GM10266 (cell line): ENCODE data around the gene TP63.
"Not testable (repeated sequence)": the region's sequence is repeated elsewhere in the genome, so short reads cannot be mapped to it uniquely, and the experiment has no call there.

Experiments
- DNase-seq: peaks from one replicate; pipeline ENCODE4 v3.0.0; 2012; ENCODE audit errors: extremely low spot score
- CTCF ChIP-seq: IDR thresholded peaks from 2 replicates; pipeline ENCODE4 v1.5.1; 2012; ENCODE audit warnings: mild to moderate bottlenecking, low read depth; ENCODE audit not compliant: control insufficient read depth, insufficient read depth; ENCODE audit errors: missing control alignments

TP63 gene

GRCh38 chr3:189748046-189748445 lies 116.9 kb downstream of the TP63 start:
- DNase-seq, result no peak

DNA sequence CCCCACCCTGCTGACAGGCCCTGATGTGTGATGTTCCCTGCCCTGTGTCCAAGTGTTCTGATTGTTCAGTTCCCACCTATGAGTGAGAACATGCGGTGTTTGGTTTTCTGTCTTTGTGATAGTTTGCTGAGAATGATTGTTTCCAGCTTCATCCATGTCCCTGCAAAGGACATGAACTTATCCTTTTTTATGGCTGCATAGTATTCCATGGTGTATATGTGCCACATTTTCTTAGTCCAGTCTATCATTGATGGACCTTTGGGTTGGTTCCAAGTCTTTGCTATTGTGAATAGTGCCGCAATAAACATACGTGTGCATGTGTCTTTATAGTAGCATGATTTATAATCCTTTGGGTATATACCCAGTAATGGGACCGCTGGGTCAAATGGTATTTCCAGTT lies 119.8 kb downstream of the TP63 start:
- not testable (repeated sequence) for DNase-seq

More at GRCh38 chr3:189748046-189748445, 116.9 kb downstream of the TP63 start:
- no peak for TF ChIP-seq CTCF

DNA sequence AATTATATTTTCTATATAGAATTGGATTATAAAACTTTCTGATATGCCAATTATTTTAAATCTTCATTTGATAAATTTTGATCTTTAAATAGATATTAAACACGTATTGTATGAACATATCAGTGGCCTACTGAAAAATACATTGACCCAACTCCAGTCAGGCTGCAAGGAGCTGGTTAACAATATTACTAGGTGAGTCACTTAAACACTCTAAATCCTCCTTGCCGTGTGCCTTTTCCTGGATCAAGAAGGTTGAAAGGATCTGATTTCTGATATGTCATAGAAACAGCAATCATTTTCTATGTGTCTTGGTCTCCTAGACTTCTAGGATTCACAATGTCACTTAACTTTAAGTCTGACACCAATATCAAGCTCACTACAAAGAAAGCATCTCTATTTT lies 123.2 kb downstream of the TP63 start:
- TF ChIP-seq CTCF, result no peak
- no peak for DNase-seq

DNA sequence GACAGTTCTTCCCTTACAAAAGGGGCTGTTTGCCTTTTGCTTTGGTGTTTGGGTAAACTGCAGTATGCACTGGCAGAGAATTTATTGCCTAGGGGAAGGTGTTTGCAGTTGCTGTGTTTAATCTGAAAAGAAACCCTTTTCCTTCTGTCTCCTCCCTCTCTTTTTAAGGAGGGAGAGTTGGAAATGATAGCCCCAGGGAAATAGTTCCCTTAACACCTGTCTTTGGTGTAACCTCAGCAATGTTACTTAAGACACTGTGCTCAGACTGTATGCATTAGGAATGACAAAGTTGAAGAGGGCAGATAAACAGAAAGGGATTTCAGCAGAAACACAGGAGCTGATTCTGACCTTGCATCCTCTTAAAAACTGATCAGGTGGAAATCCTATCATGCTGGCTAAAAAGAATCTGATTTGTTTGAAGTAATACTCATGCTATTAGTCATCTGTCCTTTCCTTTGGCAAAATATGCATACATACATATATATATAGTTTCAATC lies 125.4 kb downstream of the TP63 start:
- no peak for TF ChIP-seq CTCF
- DNase-seq, result no peak

- no peak for TF ChIP-seq CTCF
- no peak for DNase-seq
Measured at GRCh38 chr3:189758186-189758585, 127.0 kb downstream of the TP63 start.

DNA sequence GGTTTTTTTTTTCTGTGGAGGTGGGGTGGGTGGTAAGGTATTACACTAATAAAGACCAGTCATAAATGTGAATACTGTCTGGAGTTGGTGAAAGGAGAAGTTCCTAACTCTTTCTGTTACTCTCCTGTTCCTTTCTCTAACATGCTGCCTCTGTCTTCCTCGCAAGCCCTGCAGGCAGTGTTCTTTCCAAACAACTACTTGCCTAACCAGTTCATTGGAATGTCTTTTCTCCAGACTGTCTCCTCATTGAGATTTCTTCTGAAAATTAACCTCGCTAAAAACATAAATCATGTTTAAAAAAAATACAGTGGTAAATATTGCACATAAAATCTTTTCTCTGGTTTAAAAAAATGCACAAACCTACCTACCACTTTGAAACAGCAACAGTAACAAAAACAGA lies 135.2 kb downstream of the TP63 start:
- TF ChIP-seq CTCF, result no peak
- no peak for DNase-seq

DNA sequence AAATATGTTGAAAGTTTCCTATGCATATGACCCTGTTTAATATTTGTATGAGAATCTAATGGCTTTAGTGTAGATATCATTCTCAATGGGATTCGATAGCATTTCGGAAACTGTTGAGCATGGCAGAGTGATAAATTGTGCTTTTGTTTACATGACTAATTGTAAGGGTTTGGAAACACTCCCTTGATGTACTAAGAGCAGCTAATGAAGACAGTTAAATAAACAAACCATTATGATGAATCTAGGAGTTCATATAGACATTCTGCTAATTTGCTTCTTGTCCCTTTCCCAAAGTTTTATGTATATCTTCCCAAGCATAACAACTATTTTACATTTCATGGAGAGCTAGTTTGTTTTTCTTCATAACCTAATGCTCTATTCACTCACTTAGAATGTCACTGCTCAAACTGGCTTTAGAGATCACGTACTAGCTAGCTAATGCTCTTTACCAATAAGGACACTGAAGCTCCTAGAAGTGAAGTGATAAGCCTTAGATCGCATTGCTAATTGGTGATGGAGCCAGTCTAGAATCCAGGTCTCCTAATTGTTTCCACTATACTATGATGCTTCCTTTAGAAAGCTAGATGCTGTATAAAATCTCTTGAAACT lies 140.8 kb downstream of the TP63 start:
- DNase-seq, result no peak
- TF ChIP-seq CTCF, result no peak

DNA sequence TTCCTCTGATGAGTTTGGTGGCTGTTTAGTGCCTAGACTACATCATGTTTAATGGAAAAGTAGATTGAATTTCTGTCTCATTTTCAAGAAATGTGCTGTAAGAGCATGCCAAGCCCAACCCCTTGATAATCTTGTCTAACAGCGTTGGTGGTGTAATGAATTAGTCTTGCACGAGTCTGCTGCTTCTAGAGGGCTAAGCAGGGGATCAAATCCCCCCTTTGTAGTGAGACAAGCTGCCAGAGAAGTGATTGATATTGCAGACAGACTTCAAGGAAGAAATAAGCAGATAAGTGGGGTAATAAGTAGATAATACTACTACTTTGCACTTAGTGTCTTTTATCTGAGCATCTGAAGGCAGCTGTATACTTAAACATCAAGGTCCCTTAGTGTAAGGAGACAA lies 141.4 kb downstream of the TP63 start:
- TF ChIP-seq CTCF, result no peak
- DNase-seq, result no peak
